Measurements from ENCODE around the gene TMEM106C. TPM values are rescaled to one million over a fixed set of nuclear protein-coding genes. Genes with fewer than 3 reads are reported as not detected.

Gene TMEM106C
- polyA plus RNA-seq, 1 donor from 2014 or later: 290 TPM

DNA sequence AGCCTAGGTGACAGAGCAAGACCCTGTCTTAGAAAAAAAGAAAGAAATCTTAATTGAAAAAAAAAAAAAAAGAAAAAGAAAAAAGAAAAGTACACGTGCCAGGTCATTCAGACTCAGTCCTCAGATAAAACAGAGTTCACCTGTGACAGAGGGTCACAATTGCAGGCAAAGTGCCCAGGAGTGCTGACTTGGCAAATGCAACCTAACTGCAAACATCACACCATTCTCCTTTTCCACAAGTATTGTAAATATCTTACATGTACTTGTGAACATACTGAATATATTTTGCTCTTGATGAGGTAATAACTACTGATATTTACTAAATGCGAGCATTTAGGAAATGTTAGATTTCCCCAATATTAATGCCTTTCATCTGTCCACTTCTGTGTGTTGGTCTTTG lies 49.9 kb downstream of the TMEM106C start:
- Histone ChIP-seq H3K4me3 (ENCODE audit: low read length) (no peak overlapping the region), H3K9ac (ENCODE audit: low read length) (no peak overlapping the region), H3K27ac (ENCODE audit: low read length) (no peak overlapping the region), H2AFZ (ENCODE audit: low read depth, low read length) (no peak overlapping the region), H3K79me2 (replicated peaks; ENCODE audit: insufficient read depth, low read length) (no peaks in the 10 kb centered on the region), H3F3A (ENCODE audit: insufficient read depth, low read length, poor library complexity, severe bottlenecking) (no peaks in the 10 kb centered on the region), H3K9me3 (ENCODE audit: low read length) (no peaks in the 10 kb centered on the region), H4K20me1 (ENCODE audit: insufficient read depth) (no peaks in the 10 kb centered on the region), H3K36me3 (ENCODE audit: insufficient read depth, low read length) (no peaks in the 10 kb centered on the region), H3K27me3 (ENCODE audit: insufficient read depth, low read depth, low read length) (no peaks in the 10 kb centered on the region), H3K4me2 (ENCODE audit: low read length) (no peak overlapping the region), H3K9me2 (ENCODE audit: insufficient read depth, low read length) (no peaks in the 10 kb centered on the region)
- no peak for TF ChIP-seq EZH2 (IDR thresholded peaks at IDR 0.05; ENCODE audit: borderline replicate concordance, insufficient read depth, low read length, poor library complexity, severe bottlenecking)
- TF ChIP-seq TAF1 (IDR thresholded peaks at IDR 0.05; ENCODE audit: low read depth): no peak
- TF ChIP-seq REST (IDR thresholded peaks at IDR 0.05; ENCODE audit: borderline replicate concordance): no peak
- TF ChIP-seq POLR2AphosphoS5 (IDR thresholded peaks at IDR 0.05): no peak
- TF ChIP-seq SMC3 (conservative IDR thresholded peaks at IDR 0.05; ENCODE audit: poor library complexity): no peak
- no peak for TF ChIP-seq EP300 (conservative IDR thresholded peaks at IDR 0.05; ENCODE audit: poor library complexity, severe bottlenecking)
- no peak for TF ChIP-seq CTCF (IDR thresholded peaks at IDR 0.05; ENCODE audit: poor library complexity, severe bottlenecking)
- TF ChIP-seq RAD21 (conservative IDR thresholded peaks at IDR 0.05): no peak
- no peak for TF ChIP-seq MXI1 (conservative IDR thresholded peaks at IDR 0.05; ENCODE audit: poor library complexity, severe bottlenecking)

DNA sequence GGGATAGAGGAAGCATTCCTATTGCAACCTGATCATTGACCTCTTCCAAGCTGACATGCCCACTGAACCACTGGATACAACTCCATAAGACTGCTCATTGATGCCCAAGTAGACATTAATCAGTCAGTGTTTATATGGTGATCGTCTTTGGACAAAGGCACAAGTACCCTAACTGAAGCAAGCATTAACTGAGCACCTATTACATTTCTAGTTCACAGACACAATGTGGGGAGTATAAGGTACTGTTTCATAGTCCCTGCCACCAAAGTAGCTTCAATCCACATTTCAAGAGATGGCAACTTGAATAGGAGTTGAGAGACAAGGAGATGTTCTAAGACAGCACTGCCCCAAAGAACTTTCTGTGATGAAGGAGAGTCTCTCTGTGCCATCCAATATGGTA lies 51.7 kb downstream of the TMEM106C start:
- Histone ChIP-seq H3K27me3 (ENCODE audit: insufficient read depth, low read depth, low read length) (no peaks in the 10 kb centered on the region), H3K9ac (ENCODE audit: low read length) (no peak overlapping the region), H3F3A (ENCODE audit: insufficient read depth, low read length, poor library complexity, severe bottlenecking) (no peaks in the 10 kb centered on the region), H4K20me1 (ENCODE audit: insufficient read depth) (no peaks in the 10 kb centered on the region), H3K4me3 (ENCODE audit: low read length) (no peak overlapping the region), H3K79me2 (replicated peaks; ENCODE audit: insufficient read depth, low read length) (no peaks in the 10 kb centered on the region), H3K9me2 (ENCODE audit: insufficient read depth, low read length) (no peaks in the 10 kb centered on the region), H3K27ac (ENCODE audit: low read length) (no peak overlapping the region), H2AFZ (ENCODE audit: low read depth, low read length) (no peak overlapping the region), H3K4me2 (ENCODE audit: low read length) (no peak overlapping the region), H3K36me3 (ENCODE audit: insufficient read depth, low read length) (no peaks in the 10 kb centered on the region), H3K9me3 (ENCODE audit: low read length) (no peaks in the 10 kb centered on the region)
- TF ChIP-seq REST (IDR thresholded peaks at IDR 0.05; ENCODE audit: borderline replicate concordance): no peak
- TF ChIP-seq POLR2AphosphoS5 (IDR thresholded peaks at IDR 0.05): no peak
- TF ChIP-seq RAD21 (conservative IDR thresholded peaks at IDR 0.05): no peak
- TF ChIP-seq MXI1 (conservative IDR thresholded peaks at IDR 0.05; ENCODE audit: poor library complexity, severe bottlenecking): no peak
- no peak for TF ChIP-seq TAF1 (IDR thresholded peaks at IDR 0.05; ENCODE audit: low read depth)
